Thyroid gland (tissue), 4 donors: ENCODE results near the gene TMEM132D.

ENCODE experiments used
- CTCF ChIP-seq, 6 experiments: fragments of 200-600 bp in 3 of 6; fragments of 450-650 bp in 3 of 6; sonication (generic) in 3 of 6; IDR thresholded peaks; one replicate each; pipeline ENCODE4 v1.5.1; 2016 to 2019; ENCODE audit warnings: antibody characterized with exemption in 6 of 6, mild to moderate bottlenecking in 2 of 6, inconsistent platforms in 1 of 6, moderate library complexity in 1 of 6
- POLR2A ChIP-seq, 2 donors: fragments of 450-650 bp; IDR thresholded peaks; one replicate each; pipeline ENCODE4 v1.6.1; 2017; ENCODE audit warnings: antibody characterized with exemption in 2 of 2, mild to moderate bottlenecking in 2 of 2, moderate library complexity in 1 of 2

GRCh38 chr12:129082441-129082840 is 821.4 kb downstream of the TMEM132D start:
- TF ChIP-seq CTCF (IDR thresholded peaks at IDR 0.05), result no peak
- TF ChIP-seq POLR2A (IDR thresholded peaks at IDR 0.05), result no peak
